Stimulated activated CD8-positive, alpha-beta memory T cell treated with anti-CD3 and anti-CD28 coated beads, Interleukin-7, amount 100 ng/mL, for 4 hours (primary cell): ENCODE measurements around the gene TRPM8.

Experiments used
- DNase-seq, 2 donors: peaks; one replicate each; pipeline ENCODE4 v3.0.0-alpha.2; 2020; ENCODE audit warnings: low read depth in 2 of 2

Gene TRPM8

GRCh38 chr2:234001380-234002160, 84.4 kb downstream of the TRPM8 start:
- no peak for DNase-seq

- DNase-seq: no peak
Observed at GRCh38 chr2:234002281-234002680, 85.1 kb downstream of the TRPM8 start.

GRCh38 chr2:234003972-234004617, 86.9 kb downstream of the TRPM8 start:
- no peak for DNase-seq

GRCh38 chr2:234005126-234005525, 88.0 kb downstream of the TRPM8 start:
- DNase-seq: no peak

- no peak for DNase-seq
Observed at GRCh38 chr2:234006501-234006900, 89.3 kb downstream of the TRPM8 start.

GRCh38 chr2:234014427-234014826, 97.3 kb downstream of the TRPM8 start:
- DNase-seq: no peak

GRCh38 chr2:234015861-234016260, 98.7 kb downstream of the TRPM8 start:
- DNase-seq: no peak

GRCh38 chr2:234019896-234020295, 102.7 kb downstream of the TRPM8 start:
- no peak for DNase-seq

GRCh38 chr2:234020332-234020731, 103.2 kb downstream of the TRPM8 start:
- DNase-seq: no peak

- DNase-seq: no peak
Observed at GRCh38 chr2:234022424-234022823, 105.3 kb downstream of the TRPM8 start.

GRCh38 chr2:234024304-234024703, 107.1 kb downstream of the TRPM8 start:
- no peak for DNase-seq

GRCh38 chr2:234025466-234025865, 108.3 kb downstream of the TRPM8 start:
- DNase-seq: no peak

- no peak for DNase-seq
Observed at GRCh38 chr2:234025891-234026401, 108.8 kb downstream of the TRPM8 start.

GRCh38 chr2:234026693-234027254, 109.6 kb downstream of the TRPM8 start:
- DNase-seq: no peak

- no peak for DNase-seq
Observed at GRCh38 chr2:234027641-234028040, 110.5 kb downstream of the TRPM8 start.

GRCh38 chr2:234029150-234029733, 112.1 kb downstream of the TRPM8 start:
- no peak for DNase-seq

- no peak for DNase-seq
Observed at GRCh38 chr2:234031207-234031606, 114.0 kb downstream of the TRPM8 start.

- DNase-seq: no peak
Observed at GRCh38 chr2:234032279-234032856, 115.2 kb downstream of the TRPM8 start.

- no peak for DNase-seq
Observed at GRCh38 chr2:234033174-234033573, 116.0 kb downstream of the TRPM8 start.

- DNase-seq: no peak
Observed at GRCh38 chr2:234033885-234034284, 116.7 kb downstream of the TRPM8 start.

- no peak for DNase-seq
Observed at GRCh38 chr2:234038076-234038802, 121.1 kb downstream of the TRPM8 start.
